Right lobe of liver (tissue), 6 donors: ENCODE results near the gene PRKAG3. TPM values are rescaled to one million over a fixed set of nuclear protein-coding genes. Genes with fewer than 3 reads are reported as not detected.

Source experiments
- ATAC-seq, 4 donors: fragments of 200-7000 bp; cut with Tn5 transposase; one replicate each; pipeline ENCODE4 v1.9.1; 2020; ENCODE audit warnings: mild to moderate bottlenecking in 4 of 4, moderate library complexity in 4 of 4
- DNase-seq, 3 donors: peaks; one replicate each; pipeline ENCODE4 v3.0.0-alpha.2; 2020
- H3K27ac ChIP-seq, 3 donors: fragments of 200-600 bp; one replicate each; pipeline ENCODE4 v1.8.0; 2022
- H3K27me3 ChIP-seq, 2 donors: fragments of 200-600 bp; one replicate each; pipeline ENCODE4 v1.8.0; 2022
- H3K36me3 ChIP-seq, 4 donors: fragments of 200-600 bp; sonication (generic) in 1 of 4; one replicate each; pipeline versions ENCODE4 v1.5.1 to v1.8.0; 2017 to 2022; ENCODE audit warnings: control low read depth in 1 of 4
- H3K4me1 ChIP-seq, 4 donors: fragments of 200-600 bp; sonication (generic) in 1 of 4; one replicate each; pipeline versions ENCODE4 v1.5.1 to v1.8.0; 2017 to 2022; ENCODE audit warnings: control low read depth in 1 of 4
- H3K4me3 ChIP-seq, 3 donors: fragments of 200-600 bp; one replicate each; pipeline ENCODE4 v1.8.0; 2022
- H3K9me3 ChIP-seq, 4 donors: fragments of 200-600 bp; sonication (generic) in 1 of 4; one replicate each; pipeline versions ENCODE4 v1.5.1 to v1.8.0; 2017 to 2022; ENCODE audit warnings: control low read depth in 1 of 4
- POLR2A ChIP-seq: fragments of 450-650 bp; IDR thresholded peaks from one replicate; pipeline ENCODE4 v1.6.1; 2017; ENCODE audit warnings: antibody characterized with exemption, mild to moderate bottlenecking
- WGBS: methylation state at CpG from one replicate; pipeline ENCODE4 v1.1.6; 2018; ENCODE audit warnings: low coverage, low lambda C conversion rate; ENCODE audit not compliant: insufficient coverage; ENCODE audit errors: missing lambda C conversion rate; 5-methylcytosine and 5-hydroxymethylcytosine counted together
- intact Hi-C, 2 donors: fragments of 100-400 bp; cut with DNase I; formaldehyde crosslinking; loops; one replicate each; pipeline versions ENCODE4 v1.11.2 to v1.14.1; 2022
- total RNA-seq, 6 experiments: library from RNA; depleted of rRNA in 2 of 6; stranded (reverse); fragments of >200 nt in 2 of 6; fragmentation: NEBNext Ultra II Directional in 3 of 6; extraction: Animal tissue kit (Norgen Biotek cat#: 25700) in 3 of 6; gene quantifications; one replicate each; pipeline versions ENCODE4 v1.1.0 to v1.2.4, GENCODE V29; 2016 to 2023
- TF ChIP-seq, protein P1 (sequence below), 4 donors: fragments of 200-600 bp in 3 of 4; fragments of 450-650 bp in 1 of 4; IDR thresholded peaks; one replicate each; pipeline versions ENCODE4 v1.5.1 to v1.8.0; 2016 to 2022; ENCODE audit warnings: antibody characterized with exemption in 4 of 4, mild to moderate bottlenecking in 2 of 4
- donor health status: DM: no; HTN: yes; CAD: no.
- donor health status: DM: no; HTN: no; CAD: no.
- donor health status: DM: no; HTN: no; CAD: no.
- donor health status: DM: no; HTN: yes; CAD: no.
- donor health status: DM: no; HTN: yes; CAD: no.

Gene PRKAG3
- total RNA-seq, 6 experiments from 2014 or later, result not detected

DNA sequence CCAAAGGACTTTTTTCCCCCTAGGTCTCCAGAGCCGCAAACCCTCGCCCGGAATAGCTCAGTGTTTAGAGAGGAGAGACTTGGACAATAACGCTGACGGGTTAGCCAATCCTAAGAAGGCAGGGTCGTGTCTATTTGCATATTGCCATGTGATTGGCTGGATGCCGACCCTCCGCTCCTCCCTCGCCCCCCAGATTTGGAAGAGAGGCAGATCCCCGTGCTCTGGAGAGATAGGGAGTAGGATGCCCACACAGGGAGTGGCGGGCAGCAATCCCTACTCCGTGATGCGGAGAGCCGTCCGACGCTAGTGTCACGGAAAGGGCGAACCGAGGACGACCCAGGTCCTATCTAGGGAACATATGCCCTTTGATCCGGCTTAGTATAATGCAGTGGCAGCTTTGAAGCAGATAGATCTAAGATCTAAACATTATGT is 29.4 kb upstream of the PRKAG3 start:
- H3K9me3 ChIP-seq, result no peaks in the 10 kb centered on the region
- ATAC-seq, result peak; percentile 9 to 46 (median 32)
- H3K4me3 ChIP-seq, result no peak overlapping the region
- H3K27me3 ChIP-seq, result peaks cover 0 to 6% of the 10 kb centered on the region in 2 donors
- H3K4me1 ChIP-seq, result peaks cover 0 to 8% (median 1%) of the 10 kb centered on the region in 4 donors
- intact Hi-C loops, result no loop called here
- no peak overlapping the region for H3K27ac ChIP-seq
- no peak for DNase-seq
- no peak for TF ChIP-seq POLR2A
- TF ChIP-seq, protein P1, sequence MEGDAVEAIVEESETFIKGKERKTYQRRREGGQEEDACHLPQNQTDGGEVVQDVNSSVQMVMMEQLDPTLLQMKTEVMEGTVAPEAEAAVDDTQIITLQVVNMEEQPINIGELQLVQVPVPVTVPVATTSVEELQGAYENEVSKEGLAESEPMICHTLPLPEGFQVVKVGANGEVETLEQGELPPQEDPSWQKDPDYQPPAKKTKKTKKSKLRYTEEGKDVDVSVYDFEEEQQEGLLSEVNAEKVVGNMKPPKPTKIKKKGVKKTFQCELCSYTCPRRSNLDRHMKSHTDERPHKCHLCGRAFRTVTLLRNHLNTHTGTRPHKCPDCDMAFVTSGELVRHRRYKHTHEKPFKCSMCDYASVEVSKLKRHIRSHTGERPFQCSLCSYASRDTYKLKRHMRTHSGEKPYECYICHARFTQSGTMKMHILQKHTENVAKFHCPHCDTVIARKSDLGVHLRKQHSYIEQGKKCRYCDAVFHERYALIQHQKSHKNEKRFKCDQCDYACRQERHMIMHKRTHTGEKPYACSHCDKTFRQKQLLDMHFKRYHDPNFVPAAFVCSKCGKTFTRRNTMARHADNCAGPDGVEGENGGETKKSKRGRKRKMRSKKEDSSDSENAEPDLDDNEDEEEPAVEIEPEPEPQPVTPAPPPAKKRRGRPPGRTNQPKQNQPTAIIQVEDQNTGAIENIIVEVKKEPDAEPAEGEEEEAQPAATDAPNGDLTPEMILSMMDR (IDR thresholded peaks at IDR 0.05), result no peak
- H3K36me3 ChIP-seq, result no peaks in the 10 kb centered on the region
- WGBS, result 17% methylated on average over 2 of the region's 21 CpGs

DNA sequence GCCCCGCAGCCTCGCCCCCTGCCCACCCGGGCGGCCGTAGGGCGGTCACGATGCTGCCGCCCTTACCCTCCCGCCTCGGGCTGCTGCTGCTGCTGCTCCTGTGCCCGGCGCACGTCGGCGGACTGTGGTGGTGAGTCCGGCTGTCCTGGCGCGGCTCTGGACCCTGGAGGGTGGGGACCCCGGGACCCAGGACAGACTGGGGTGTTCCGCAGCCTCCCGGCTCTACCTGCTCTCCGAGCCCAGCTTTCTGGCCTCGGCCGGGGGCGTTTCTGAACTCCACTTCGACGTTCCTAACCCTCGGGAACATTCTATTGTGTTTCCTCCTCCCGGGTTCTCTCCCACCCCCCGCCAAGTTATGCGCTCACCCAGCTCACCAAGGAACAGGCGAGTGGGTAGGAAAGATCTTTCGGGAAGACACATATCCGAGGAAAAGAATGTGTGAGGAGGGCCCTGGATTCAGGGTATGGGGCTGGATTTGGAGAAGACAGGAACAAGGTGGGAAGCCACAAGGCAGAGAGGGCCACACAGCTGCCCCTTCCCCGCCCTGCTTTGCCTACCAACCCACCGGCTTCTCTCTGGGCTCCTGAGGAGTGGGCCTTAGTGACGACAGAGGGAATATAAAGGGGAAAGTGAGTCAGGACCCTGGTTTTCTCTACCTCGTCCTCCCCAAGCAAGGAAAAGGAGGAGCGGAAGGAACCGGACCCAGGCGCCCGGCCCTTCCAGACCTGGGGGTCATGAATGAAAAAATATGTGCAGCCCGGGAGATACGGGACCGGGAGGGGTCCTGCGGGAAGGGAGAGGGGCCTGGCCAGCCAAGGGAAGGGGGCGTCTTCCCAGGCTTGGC is 28.6 kb upstream of the PRKAG3 start:
- 7% methylated on average over 26 of the region's 47 CpGs for WGBS
- ATAC-seq (no peak), DNase-seq (no peak)
- Histone ChIP-seq H3K4me3 (no peak overlapping the region), H3K9me3 (no peaks in the 10 kb centered on the region), H3K4me1 (peaks cover 0 to 8% (median 1%) of the 10 kb centered on the region in 4 donors), H3K36me3 (no peaks in the 10 kb centered on the region), H3K27me3 (peaks cover 0 to 6% of the 10 kb centered on the region in 2 donors), H3K27ac (no peak overlapping the region)
- intact Hi-C loops, result loop anchor here in 1 of 2 donors (10.0 kb wide), 1 partner anchor 135 kb away; no protein-coding TSS in a partner anchor
- no peak for TF ChIP-seq POLR2A
- TF ChIP-seq, protein P1 (IDR thresholded peaks at IDR 0.05), result no peak

DNA sequence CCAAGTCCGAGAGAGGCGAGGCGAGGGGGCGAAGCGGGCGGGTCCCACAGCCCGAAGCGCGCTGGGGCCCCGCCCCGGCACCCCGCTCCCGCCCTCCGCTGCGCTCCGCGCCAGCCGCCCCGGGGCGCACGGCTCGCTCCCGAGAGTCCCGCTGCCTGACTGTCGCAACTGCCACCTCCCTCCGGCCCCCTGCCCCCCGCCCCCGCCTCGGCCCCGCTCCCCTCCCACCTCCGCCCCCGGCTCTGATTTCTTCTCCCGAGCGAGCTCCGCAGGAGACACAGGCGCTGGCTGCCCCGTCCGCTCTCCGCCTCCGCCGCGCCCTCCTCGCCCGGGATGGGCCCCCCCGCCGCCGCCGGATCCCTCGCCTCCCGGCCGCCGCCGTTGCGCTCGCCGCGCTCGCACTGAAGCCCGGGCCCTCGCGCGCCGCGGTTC is 28.0 kb upstream of the PRKAG3 start, which contains the start of gene WNT6:
TSS of gene WNT6 (plus strand) at position 250 of the 432 bp plus-strand sequence. CDS start 233 bp downstream, outside the sequence.
- Histone ChIP-seq H3K27ac (no peak within 1 kb of the TSS), H3K27me3 (peaks cover 0 to 6% of the 10 kb centered on the region in 2 donors), H3K36me3 (no peaks in the 10 kb centered on the region), H3K4me3 (no peak within 1 kb of the TSS), H3K4me1 (peaks cover 0 to 8% (median 1%) of the 10 kb centered on the region in 4 donors), H3K9me3 (no peaks in the 10 kb centered on the region)
- intact Hi-C loops, result loop anchor here in 1 of 2 donors (10.0 kb wide), 1 partner anchor 135 kb away; no protein-coding TSS in a partner anchor
- no peak for ATAC-seq
- TF ChIP-seq, protein P1 (IDR thresholded peaks at IDR 0.05), result no peak
- TF ChIP-seq POLR2A, result no peak
- WGBS, result 0% methylated on average over 5 of the region's 64 CpGs
- DNase-seq, result no peak

DNA sequence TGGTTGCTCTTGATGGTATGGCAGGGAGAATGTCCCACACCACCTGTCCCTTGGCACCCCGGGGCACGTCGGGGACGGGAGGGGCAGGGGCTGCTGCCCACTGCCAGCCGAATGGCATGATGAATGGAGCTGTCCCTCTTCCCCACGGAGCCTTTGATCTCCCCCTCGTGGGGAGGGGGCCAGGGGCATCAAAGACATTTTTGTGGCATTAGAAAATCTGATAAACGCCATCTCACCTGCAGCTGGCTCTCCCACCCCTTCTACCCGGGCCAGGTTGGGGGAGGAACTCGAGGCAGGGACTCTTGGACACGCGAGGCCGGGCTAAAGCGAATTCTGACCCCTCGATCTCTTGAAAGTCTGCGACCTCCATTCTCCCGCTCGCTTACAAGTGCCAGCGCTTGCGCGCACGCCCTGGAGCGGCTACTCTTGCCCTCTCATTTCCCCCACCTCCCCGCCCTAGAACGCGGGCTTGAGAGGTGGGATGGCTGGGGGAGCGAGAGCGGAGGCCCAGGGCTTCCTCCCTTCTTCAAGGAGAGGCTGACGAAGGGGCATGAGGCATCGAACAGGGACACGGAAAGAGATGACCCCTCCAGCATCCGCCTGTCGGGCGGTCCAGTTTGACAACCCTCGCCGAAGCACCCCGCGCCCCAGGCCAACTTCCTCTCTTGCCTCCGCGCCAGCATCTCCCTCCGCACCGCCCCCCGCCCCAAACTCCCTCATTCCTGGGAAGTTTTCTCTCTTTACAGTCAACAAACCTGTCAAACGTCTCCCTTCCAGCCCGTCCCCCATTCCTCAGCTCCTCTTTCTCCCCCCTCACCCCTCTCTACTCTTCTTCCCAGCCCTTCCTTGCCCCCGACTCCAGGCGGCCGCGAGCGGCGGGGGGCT is 27.3 kb upstream of the PRKAG3 start:
- WGBS, result 3% methylated on average over 33 of the region's 51 CpGs
- Histone ChIP-seq H3K27ac (no peak overlapping the region), H3K27me3 (peaks cover 0 to 6% of the 10 kb centered on the region in 2 donors), H3K36me3 (no peaks in the 10 kb centered on the region), H3K4me3 (no peak overlapping the region), H3K9me3 (no peaks in the 10 kb centered on the region), H3K4me1 (peaks cover 0 to 8% (median 1%) of the 10 kb centered on the region in 4 donors)
- TF ChIP-seq, protein P1 (IDR thresholded peaks at IDR 0.05), result no peak
- TF ChIP-seq POLR2A, result no peak
- intact Hi-C loops, result loop anchor here in 1 of 2 donors (10.0 kb wide), 1 partner anchor 134 kb away; no protein-coding TSS in a partner anchor
- no peak for ATAC-seq
- DNase-seq, result no peak
